Measurements from ENCODE around the gene RGS7.

GRCh38 chr1:241202401-241202800 is 154.6 kb downstream of the RGS7 start:
- TF ChIP-seq CTCF (IDR thresholded peaks at IDR 0.05 in 8 of 11, conservative IDR thresholded peaks at IDR 0.05 in 3 of 11) (no peak), POLR2AphosphoS5 (IDR thresholded peaks at IDR 0.05) (no peak)
